Left cardiac atrium (tissue), 4 donors: ENCODE data around the gene FNBP1L. TPM values are rescaled to one million over a fixed set of nuclear protein-coding genes. Genes with fewer than 3 reads are reported as not detected.
"Not testable (repeated sequence)": the region's sequence is repeated elsewhere in the genome, so short reads cannot be mapped to it uniquely, and the experiment has no call there.

Experiments used
- ATAC-seq, 2 donors: fragments of 200-7000 bp; cut with Tn5 transposase; one replicate each; pipeline ENCODE4 v1.9.1; 2020; ENCODE audit warnings: mild to moderate bottlenecking in 2 of 2, moderate library complexity in 2 of 2
- DNase-seq: peaks from one replicate; pipeline ENCODE4 v3.0.0-alpha.2; 2020
- intact Hi-C, 2 donors: fragments of 100-400 bp; cut with DNase I; formaldehyde crosslinking; loops; one replicate each; pipeline versions ENCODE4 v1.14.1 to v1.15.1; 2022 to 2023
- total RNA-seq, 2 donors: library from RNA; stranded (reverse); fragmentation: NEBNext Ultra II Directional; extraction: Animal tissue kit (Norgen Biotek cat#: 25700); gene quantifications; one replicate each; pipeline ENCODE4 v1.2.1, GENCODE V29; 2021
- donor health status: DM: no; HTN: yes; CAD: no.
- donor health status: DM: no; HTN: yes; CAD: no; lungs with severe emphysema.
- donor health status: DM: yes; HTN: yes; CAD: no.
- donor health status: Dilated cardiomyopathy.

Gene FNBP1L
- total RNA-seq, 2 donors from 2014 or later: 18.0 to 20.9 TPM

- intact Hi-C loops: no loop called here
- DNase-seq (no peak), ATAC-seq (peak; percentile 15 to 45)
Observed at GRCh38 chr1:93576346-93576745, 128.4 kb downstream of the FNBP1L start.

GRCh38 chr1:93576746-93577145 lies 128.8 kb downstream of the FNBP1L start:
- intact Hi-C loops: no loop called here
- no peak for DNase-seq

GRCh38 chr1:93577536-93578432 lies 129.9 kb downstream of the FNBP1L start:
- intact Hi-C loops: no loop called here
- ATAC-seq: no peak
- DNase-seq: no peak

More at GRCh38 chr1:93576746-93577145, 128.8 kb downstream of the FNBP1L start:
- ATAC-seq: no peak

- intact Hi-C loops: no loop called here
- ATAC-seq: no peak
- no peak for DNase-seq
Observed at GRCh38 chr1:93578433-93578830, 130.5 kb downstream of the FNBP1L start.

- intact Hi-C loops: no loop called here
- no peak for DNase-seq
- no peak for ATAC-seq
Observed at GRCh38 chr1:93578911-93579825, 131.2 kb downstream of the FNBP1L start.

- DNase-seq: no peak
- intact Hi-C loops: no loop called here
Observed at GRCh38 chr1:93579891-93580290, 132.0 kb downstream of the FNBP1L start.

GRCh38 chr1:93581917-93582850 lies 134.3 kb downstream of the FNBP1L start:
- ATAC-seq: no peak
- intact Hi-C loops: no loop called here
- no peak for DNase-seq

More at GRCh38 chr1:93579891-93580290, 132.0 kb downstream of the FNBP1L start:
- ATAC-seq: peak; percentile 33 to 82

GRCh38 chr1:93584261-93585003 lies 136.5 kb downstream of the FNBP1L start:
- ATAC-seq: peak; percentile 23 to 65
- DNase-seq: no peak
- intact Hi-C loops: no loop called here

- DNase-seq (peak; percentile 88), ATAC-seq (peak; percentile 87 to 89)
- intact Hi-C loops: no loop called here
Observed at GRCh38 chr1:93585059-93585966, 137.4 kb downstream of the FNBP1L start.

GRCh38 chr1:93587354-93587753 lies 139.4 kb downstream of the FNBP1L start:
- ATAC-seq (no peak), DNase-seq (no peak)
- intact Hi-C loops: no loop called here

- intact Hi-C loops: no loop called here
- no peak for ATAC-seq
- no peak for DNase-seq
Observed at GRCh38 chr1:93588206-93588605, 140.3 kb downstream of the FNBP1L start.

GRCh38 chr1:93588955-93589354 lies 141.0 kb downstream of the FNBP1L start:
- intact Hi-C loops: no loop called here
- no peak for DNase-seq
- no peak for ATAC-seq

GRCh38 chr1:93591291-93591675 lies 143.4 kb downstream of the FNBP1L start:
- intact Hi-C loops, ATAC-seq: not testable (repeated sequence)

GRCh38 chr1:93591676-93592550 lies 144.0 kb downstream of the FNBP1L start:
- DNase-seq (no peak), ATAC-seq (peak in 1 of 2 donors; percentile 26)
- intact Hi-C loops: no loop called here

More at GRCh38 chr1:93591291-93591675, 143.4 kb downstream of the FNBP1L start:
- not testable (repeated sequence) for DNase-seq

GRCh38 chr1:93592551-93592949 lies 144.6 kb downstream of the FNBP1L start:
- intact Hi-C loops: no loop called here
- ATAC-seq: peak; percentile 16 to 52
- DNase-seq: no peak
